ENCODE results near the gene ZKSCAN5. TPM values are rescaled to one million over a fixed set of nuclear protein-coding genes. Genes with fewer than 3 reads are reported as not detected.

The ZKSCAN5 gene
- total RNA-seq, result 1 to 10 TPM; 4.4 to 4.6 TPM
- 16.2 to 43.1 reads per million in 2 donors for total RNA-seq

DNA sequence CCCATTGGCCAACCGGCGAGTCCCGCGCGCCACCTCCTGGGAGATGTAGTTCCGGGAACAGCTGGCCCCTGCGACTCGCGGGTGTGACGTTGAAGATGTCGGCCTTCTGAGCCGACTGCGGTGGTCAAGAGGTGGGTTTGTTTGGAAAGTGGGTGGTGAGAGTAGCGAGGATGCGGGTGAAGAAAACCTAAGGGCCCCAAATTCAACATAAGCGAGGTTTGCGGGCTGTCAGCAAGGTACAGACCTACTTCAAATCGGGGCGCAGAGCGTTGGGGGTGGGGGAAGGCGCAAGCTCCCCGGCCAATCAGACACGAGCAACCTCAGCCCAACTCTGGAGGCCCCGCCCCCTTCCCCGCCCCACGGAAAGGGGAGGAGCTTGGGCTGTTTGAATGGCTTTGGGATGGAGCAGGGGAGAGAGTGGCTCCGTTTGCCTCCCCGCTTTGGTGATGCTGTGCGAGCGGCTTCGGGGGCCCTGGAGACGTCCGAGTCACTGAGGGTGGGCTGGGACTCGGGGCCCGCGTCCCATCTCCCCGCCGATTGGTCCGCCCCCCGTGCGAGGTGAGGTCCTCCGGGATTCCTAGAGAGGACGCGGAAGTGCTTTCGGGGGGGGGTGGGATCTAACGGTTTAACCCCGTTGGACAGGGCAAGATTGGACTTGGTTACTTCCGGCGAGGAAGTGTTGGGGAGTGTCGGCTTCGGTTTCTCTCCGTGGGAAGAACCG, at the start of gene ZKSCAN5:
Gene ZKSCAN5, plus strand, starts transcription at position 60 of the 721 bp plus-strand sequence. CDS start 1,383 bp downstream, outside the sequence.
- ATAC-seq, result peak; percentile 87
- H3K4me3 Mint-ChIP-seq, result peak within 1 kb of the TSS; percentile 99
- no peaks in the 10 kb centered on the region for H3K27me3 Mint-ChIP-seq
- peaks cover 20% of the 10 kb centered on the region for H3K4me1 Mint-ChIP-seq
- DNase-seq, result peak; percentile 92 to 94 (median 93)
- H3K9me3 ChIP-seq (ENCODE audit: control insufficient read depth, low read length, poor library complexity, severe bottlenecking), result no peaks in the 10 kb centered on the region
- peak within 1 kb of the TSS; percentile 99 for H3K27ac Mint-ChIP-seq
- peaks cover 3% of the 10 kb centered on the region for H3K36me3 Mint-ChIP-seq (ENCODE audit: low read depth)

DNA sequence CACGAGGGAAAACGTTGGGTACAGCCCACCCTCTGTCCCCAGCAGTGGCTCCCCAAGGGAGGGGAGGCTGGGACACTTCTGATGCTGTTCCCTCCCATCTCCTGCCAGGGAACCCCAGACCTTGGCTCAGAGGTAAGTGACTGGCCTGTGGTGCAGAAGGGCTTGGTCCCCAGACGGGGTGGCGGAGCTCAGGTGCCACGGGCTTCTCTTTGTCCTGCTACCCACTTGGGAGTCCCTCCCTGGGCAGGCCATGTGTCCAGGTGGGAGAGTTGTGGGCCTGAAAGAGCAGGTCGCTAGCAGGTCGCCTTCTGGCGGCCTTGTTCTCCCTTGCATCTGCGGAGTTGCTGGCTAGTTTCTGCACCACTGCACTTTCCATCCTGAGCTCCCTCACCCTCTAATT, 48.6 kb upstream of the ZKSCAN5 start:
- Mint-ChIP-seq H3K36me3 (ENCODE audit: low read depth) (peaks cover 6% of the 10 kb centered on the region), H3K4me1 (peaks cover 18% of the 10 kb centered on the region), H3K27ac (no peak overlapping the region), H3K27me3 (no peaks in the 10 kb centered on the region), H3K4me3 (no peak overlapping the region)
- H3K9me3 ChIP-seq (ENCODE audit: control insufficient read depth, low read length, poor library complexity, severe bottlenecking), result no peaks in the 10 kb centered on the region
- no peak for ATAC-seq
- DNase-seq, result no peak

DNA sequence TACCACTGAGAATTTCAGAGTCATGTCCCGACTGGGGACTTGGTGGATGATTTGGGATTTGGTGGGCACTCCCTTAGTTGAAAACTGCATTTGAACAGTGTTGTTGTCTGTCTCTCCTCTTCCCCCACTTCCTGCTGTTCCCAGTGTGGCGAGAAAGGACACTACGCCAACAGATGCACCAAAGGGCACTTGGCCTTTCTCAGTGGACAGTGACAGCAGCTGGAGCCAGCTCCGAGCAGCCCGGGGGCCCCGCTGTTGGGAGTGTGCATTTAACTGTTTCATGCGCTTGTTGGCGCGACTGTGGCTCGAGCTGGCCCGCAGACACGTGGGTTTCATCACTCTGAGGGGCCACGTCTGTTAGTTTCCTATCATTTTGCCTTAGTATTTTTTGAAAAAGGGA, 48.2 kb upstream of the ZKSCAN5 start:
- H3K9me3 ChIP-seq (ENCODE audit: control insufficient read depth, low read length, poor library complexity, severe bottlenecking), result no peaks in the 10 kb centered on the region
- Mint-ChIP-seq H3K27me3 (no peaks in the 10 kb centered on the region), H3K4me1 (peaks cover 15% of the 10 kb centered on the region), H3K4me3 (no peak overlapping the region), H3K27ac (no peak overlapping the region), H3K36me3 (ENCODE audit: low read depth) (peaks cover 6% of the 10 kb centered on the region)
- ATAC-seq (no peak), DNase-seq (no peak)

DNA sequence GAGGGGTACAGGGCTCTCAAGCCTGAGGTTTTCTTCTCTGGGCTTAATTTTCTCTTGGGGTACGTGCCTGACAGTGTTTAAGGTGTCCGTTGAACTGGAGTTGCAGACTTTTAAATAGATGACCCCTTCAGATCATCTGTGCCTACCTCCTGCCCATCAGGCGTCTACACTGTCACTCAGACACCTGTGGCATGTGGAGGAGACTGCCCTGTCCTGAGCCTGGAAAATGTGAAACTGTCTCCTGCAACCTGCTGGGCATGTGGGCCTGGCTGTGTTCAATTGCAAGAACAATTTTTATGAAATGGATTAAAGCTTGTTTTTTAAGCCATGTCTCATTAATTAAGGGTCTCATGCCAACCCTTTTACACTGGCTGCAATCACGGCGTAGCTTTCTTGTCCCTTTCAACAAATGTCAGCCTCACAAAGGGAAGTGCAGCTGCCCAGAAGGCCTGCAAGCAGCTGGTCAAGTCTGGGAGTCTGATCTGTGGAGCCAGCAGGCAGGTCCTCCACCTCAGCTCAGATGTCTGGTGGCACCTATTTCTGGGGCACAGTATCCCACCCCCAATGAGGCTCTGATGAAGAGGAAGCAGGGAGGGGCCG, 47.3 kb upstream of the ZKSCAN5 start:
- Mint-ChIP-seq H3K4me3 (no peak overlapping the region), H3K36me3 (ENCODE audit: low read depth) (peaks cover 6% of the 10 kb centered on the region), H3K4me1 (peaks cover 15% of the 10 kb centered on the region), H3K27me3 (no peaks in the 10 kb centered on the region), H3K27ac (peak overlapping the region; percentile 43)
- ATAC-seq, result no peak
- no peaks in the 10 kb centered on the region for H3K9me3 ChIP-seq (ENCODE audit: control insufficient read depth, low read length, poor library complexity, severe bottlenecking)
- no peak for DNase-seq

DNA sequence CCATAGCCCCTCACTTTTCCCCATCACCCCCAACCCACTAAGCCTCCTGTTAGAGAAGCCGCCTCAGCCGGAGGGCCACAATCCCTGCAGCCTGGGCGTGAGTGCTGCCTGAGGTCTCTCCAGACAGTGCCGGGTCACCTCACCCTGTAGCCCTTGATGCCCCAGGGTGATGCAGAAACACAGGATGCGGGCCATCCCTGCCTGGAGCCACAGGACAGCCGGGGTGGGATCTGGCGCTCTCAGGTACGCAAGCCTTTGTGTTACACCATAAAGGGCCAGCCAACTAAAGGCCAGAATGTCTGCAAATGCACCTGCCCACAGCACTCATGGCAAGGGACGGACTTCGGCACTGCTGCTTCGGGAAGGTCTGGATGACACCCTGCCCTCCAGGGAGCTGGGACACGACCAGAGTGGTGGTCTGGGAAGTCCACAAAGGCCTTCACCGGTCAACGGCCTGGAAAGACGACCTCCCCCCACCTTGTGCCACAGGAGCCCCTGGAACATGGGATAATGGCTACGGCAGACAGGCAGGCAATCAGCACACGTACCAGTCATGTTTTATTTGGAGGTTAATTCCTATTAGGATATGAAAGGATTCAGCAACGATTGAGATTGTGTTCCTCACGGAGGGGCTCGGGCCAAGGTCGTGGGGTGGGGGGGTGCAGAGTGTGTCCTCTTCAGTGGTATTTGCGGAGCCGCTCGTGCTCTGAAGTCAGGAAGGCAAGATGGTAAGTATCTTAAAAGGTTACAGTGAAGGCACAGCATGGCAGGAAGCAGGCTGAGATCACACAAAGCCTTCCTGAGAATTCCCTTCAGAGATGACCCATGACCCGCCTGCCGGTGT, 46.6 kb upstream of the ZKSCAN5 start:
- Mint-ChIP-seq H3K27ac (no peak overlapping the region), H3K36me3 (ENCODE audit: low read depth) (peaks cover 6% of the 10 kb centered on the region), H3K27me3 (no peaks in the 10 kb centered on the region), H3K4me1 (peaks cover 18% of the 10 kb centered on the region), H3K4me3 (no peak overlapping the region)
- H3K9me3 ChIP-seq (ENCODE audit: control insufficient read depth, low read length, poor library complexity, severe bottlenecking), result no peaks in the 10 kb centered on the region
- no peak for DNase-seq
- no peak for ATAC-seq

DNA sequence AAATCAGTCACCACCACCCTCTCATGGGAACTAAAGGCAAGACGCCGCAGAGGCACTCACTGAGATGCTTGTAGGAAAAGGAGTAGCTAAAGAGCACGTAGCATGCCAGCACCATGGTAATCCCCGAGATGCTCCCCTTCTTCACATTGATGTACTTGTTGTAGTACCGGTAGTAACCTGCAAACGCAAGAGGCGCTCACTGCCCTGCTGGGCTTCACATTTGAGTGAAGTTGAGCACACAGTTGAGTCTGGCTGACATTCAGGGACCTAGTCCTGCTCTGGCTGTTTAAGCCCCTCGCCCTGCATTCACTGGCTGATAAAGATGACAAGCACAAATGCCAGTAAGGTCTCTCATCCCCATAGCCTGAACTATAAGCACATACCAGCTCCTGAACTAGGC, 45.4 kb upstream of the ZKSCAN5 start:
- H3K9me3 ChIP-seq (ENCODE audit: control insufficient read depth, low read length, poor library complexity, severe bottlenecking), result no peaks in the 10 kb centered on the region
- H3K27me3 Mint-ChIP-seq, result no peaks in the 10 kb centered on the region
- H3K36me3 Mint-ChIP-seq (ENCODE audit: low read depth), result peaks cover 3% of the 10 kb centered on the region
- peak; percentile 60 for ATAC-seq
- H3K27ac Mint-ChIP-seq, result no peak overlapping the region
- peaks cover 22% of the 10 kb centered on the region for H3K4me1 Mint-ChIP-seq
- no peak overlapping the region for H3K4me3 Mint-ChIP-seq
- DNase-seq, result no peak

DNA sequence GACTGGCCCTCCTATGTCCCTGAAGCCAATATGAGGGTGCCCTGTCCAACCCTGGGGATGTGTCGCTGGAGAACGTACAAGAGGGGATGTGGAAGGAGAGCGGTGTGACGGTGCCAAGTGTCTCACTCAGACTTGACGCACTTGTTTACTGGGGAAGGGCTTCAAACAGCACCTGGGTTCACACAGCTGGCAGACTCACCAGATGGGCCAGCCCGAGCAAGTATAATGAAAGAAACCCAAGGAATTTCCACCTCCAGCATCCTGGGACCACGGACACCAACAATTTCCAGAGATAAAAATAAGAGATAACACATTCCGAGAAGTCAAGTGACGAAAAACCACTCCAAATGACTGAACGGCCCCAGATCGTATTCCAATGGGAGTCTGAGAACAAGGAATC, 43.8 kb upstream of the ZKSCAN5 start:
- H3K9me3 ChIP-seq (ENCODE audit: control insufficient read depth, low read length, poor library complexity, severe bottlenecking), result no peaks in the 10 kb centered on the region
- no peaks in the 10 kb centered on the region for H3K27me3 Mint-ChIP-seq
- H3K36me3 Mint-ChIP-seq (ENCODE audit: low read depth), result peaks cover 2% of the 10 kb centered on the region
- H3K27ac Mint-ChIP-seq, result peak overlapping the region; percentile 78
- no peak for ATAC-seq
- peaks cover 31% of the 10 kb centered on the region for H3K4me1 Mint-ChIP-seq
- DNase-seq, result no peak
- H3K4me3 Mint-ChIP-seq, result no peak overlapping the region

DNA sequence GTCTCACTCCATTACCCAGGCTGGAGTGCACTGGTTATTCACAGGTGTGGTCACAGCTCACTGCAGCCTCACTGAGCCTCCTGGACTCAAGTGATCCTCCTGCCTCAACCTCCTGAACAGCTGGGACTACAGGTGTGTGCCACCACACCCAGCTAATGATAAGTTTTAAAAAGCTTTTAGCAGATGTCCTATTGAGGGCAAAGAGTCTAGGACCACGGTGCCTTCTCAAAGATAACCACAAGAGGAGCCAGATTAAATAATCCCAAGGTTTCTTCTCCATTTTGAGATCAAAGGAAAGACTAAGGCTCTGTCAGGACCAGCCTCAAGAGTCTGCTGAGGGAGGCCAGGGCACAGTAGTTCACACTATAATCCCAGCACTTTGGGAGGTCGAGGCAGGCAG, 43.2 kb upstream of the ZKSCAN5 start:
- Mint-ChIP-seq H3K4me3 (no peak overlapping the region), H3K27me3 (no peaks in the 10 kb centered on the region), H3K36me3 (ENCODE audit: low read depth) (peaks cover 2% of the 10 kb centered on the region), H3K27ac (no peak overlapping the region), H3K4me1 (peaks cover 35% of the 10 kb centered on the region)
- ATAC-seq (no peak), DNase-seq (no peak)
- no peaks in the 10 kb centered on the region for H3K9me3 ChIP-seq (ENCODE audit: control insufficient read depth, low read length, poor library complexity, severe bottlenecking)

DNA sequence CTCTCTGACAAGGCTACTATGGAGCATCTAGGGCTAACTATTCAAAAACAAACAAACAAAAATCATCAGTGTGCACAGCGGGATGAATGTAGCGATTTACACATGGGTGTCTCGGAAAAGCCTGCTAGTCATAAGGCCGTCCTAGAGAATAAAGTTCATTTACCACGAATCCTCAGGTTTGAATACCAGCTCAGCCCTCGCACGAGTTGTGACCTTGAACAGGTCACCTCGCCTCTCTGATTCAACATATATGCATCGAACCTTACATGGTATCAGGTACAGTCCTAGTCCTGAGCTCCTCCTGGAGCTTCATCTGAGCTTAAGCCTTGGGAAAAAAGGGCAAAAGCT, 39.1 kb upstream of the ZKSCAN5 start:
- peaks cover 27% of the 10 kb centered on the region for H3K4me1 Mint-ChIP-seq
- peak overlapping the region; percentile 93 for H3K27ac Mint-ChIP-seq
- H3K4me3 Mint-ChIP-seq, result peak overlapping the region; percentile 96
- DNase-seq (no peak), ATAC-seq (peak; percentile 5)
- H3K9me3 ChIP-seq (ENCODE audit: control insufficient read depth, low read length, poor library complexity, severe bottlenecking), result no peaks in the 10 kb centered on the region
- peaks cover 1% of the 10 kb centered on the region for H3K36me3 Mint-ChIP-seq (ENCODE audit: low read depth)
- H3K27me3 Mint-ChIP-seq, result no peaks in the 10 kb centered on the region

DNA sequence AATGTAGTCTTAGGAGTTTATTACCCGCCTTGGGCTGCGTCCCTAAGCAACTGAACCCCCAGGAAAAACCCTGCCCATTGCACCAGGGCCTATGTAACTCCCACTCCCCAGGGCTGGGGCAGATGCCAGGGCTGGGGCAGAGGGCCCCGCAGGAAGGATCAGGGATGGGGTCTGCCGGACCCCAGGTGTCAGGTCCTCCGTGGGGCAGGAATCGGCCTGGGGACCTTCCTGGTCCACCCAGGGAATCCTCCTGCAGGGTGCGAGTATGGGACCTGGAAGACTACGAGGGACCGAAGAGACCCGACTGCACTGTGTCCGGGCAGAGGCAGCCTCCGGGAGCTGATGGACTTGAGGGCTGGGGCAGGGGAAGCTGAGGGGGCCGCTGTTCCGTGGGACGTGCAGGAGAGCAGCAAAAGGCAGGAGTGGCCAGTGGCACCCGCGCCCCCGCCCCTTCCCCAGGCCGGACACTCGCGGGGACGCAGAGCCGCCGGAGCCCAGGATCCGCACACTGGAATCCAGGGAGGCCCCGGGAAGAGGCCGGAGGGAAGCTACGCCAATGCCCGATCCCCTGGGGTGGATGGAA, 36.0 kb upstream of the ZKSCAN5 start:
- no peaks in the 10 kb centered on the region for H3K9me3 ChIP-seq (ENCODE audit: control insufficient read depth, low read length, poor library complexity, severe bottlenecking)
- H3K27ac Mint-ChIP-seq, result no peak overlapping the region
- H3K27me3 Mint-ChIP-seq, result no peaks in the 10 kb centered on the region
- H3K4me1 Mint-ChIP-seq, result peaks cover 29% of the 10 kb centered on the region
- DNase-seq, result no peak
- H3K4me3 Mint-ChIP-seq, result no peak overlapping the region
- no peak for ATAC-seq
- H3K36me3 Mint-ChIP-seq (ENCODE audit: low read depth), result no peaks in the 10 kb centered on the region

DNA sequence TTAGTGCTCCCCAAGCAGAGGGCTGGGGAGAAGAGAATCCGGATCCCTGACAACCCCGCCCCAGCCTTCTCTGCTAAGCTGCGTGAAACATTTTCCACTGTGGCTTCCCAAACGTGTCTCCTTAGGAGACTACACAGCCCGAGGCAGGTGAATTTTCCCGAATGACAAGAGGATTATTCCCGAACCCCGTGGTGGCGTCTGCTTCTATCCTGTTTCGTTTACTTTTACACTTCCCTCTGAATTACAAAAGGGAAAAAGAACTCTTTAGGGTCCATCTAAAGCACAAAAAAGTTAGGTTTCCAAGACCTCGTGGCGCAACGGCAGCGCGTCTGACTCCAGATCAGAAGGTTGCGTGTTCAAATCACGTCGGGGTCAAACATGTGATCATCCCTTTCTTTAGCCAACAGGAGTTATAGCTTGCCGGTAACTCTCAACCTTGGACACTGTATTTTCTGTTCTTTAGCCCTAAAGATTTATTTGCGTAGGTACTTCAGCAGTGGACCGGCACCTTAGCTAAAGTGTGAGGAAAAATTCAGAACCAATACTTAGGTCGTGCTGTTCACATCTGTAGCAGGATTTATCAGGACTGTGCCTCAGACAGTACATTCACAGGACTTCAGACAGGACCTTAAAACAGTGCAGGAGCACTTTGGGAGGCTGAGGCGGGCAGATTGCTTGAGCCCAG, 34.9 kb upstream of the ZKSCAN5 start:
- peaks cover 25% of the 10 kb centered on the region for H3K4me1 Mint-ChIP-seq
- no peak for ATAC-seq
- H3K9me3 ChIP-seq (ENCODE audit: control insufficient read depth, low read length, poor library complexity, severe bottlenecking), result no peaks in the 10 kb centered on the region
- DNase-seq, result no peak
- H3K27ac Mint-ChIP-seq, result no peak overlapping the region
- H3K4me3 Mint-ChIP-seq, result no peak overlapping the region
- H3K27me3 Mint-ChIP-seq, result no peaks in the 10 kb centered on the region
- H3K36me3 Mint-ChIP-seq (ENCODE audit: low read depth), result no peaks in the 10 kb centered on the region

DNA sequence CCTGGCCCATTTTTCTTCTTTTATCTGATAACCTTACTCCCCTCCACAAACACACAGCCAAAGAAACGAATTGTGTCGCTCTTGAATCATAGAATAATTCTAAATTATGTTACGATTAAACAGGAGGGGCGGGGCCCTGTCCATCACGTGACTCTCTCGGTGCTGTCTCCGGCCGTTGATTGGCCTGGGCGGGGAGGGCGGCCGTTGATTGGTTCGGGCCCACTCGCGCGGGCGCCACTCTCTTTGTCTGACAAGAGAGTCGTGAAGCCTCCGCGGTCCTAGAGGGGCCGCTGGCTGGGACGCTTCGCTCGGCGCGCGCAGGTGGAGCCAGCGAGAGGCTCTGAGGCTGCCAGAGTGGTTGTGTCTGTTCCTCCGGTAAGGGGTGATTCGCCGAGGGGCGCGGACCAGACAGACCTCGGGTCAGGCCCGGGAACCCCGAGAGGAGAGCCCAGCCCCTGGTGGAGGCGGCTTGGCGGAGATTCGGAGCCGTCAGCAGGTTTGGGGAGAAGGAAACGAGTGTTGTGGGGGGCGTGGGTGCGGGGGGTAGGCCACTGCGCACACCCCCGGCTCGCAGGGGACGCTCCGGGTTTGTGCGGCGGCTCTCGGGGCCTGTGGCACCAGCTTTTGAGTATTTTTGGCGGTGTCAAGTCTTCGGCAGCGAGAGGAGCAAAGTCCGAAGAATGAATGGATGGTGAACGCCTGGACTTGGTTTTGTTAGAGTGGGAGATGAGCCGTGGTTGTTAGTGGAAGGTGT, 31.7 kb upstream of the ZKSCAN5 start, which contains the start of gene ZNF789:
Gene ZNF789, plus strand, starts transcription at position 330 of the 754 bp plus-strand sequence. CDS start 3,567 bp downstream, outside the sequence.
- Mint-ChIP-seq H3K4me3 (peak within 1 kb of the TSS; percentile 99), H3K36me3 (ENCODE audit: low read depth) (no peaks in the 10 kb centered on the region), H3K27me3 (no peaks in the 10 kb centered on the region), H3K4me1 (peaks cover 24% of the 10 kb centered on the region), H3K27ac (peak within 1 kb of the TSS; percentile 98)
- H3K9me3 ChIP-seq (ENCODE audit: control insufficient read depth, low read length, poor library complexity, severe bottlenecking), result no peaks in the 10 kb centered on the region
- ATAC-seq (peak; percentile 97), DNase-seq (peak; percentile 96 to 97 (median 96))
